ENCODE data around the gene PADI4.

The PADI4 gene

GRCh38 chr1:17351598-17352324 is 43.8 kb downstream of the PADI4 start:
- no peak for DNase-seq

GRCh38 chr1:17352419-17352909 is 44.5 kb downstream of the PADI4 start:
- no peak for DNase-seq

GRCh38 chr1:17355898-17356297 is 47.9 kb downstream of the PADI4 start:
- DNase-seq, result no peak

- DNase-seq, result no peak
These were observed 48.5 kb downstream of the PADI4 start for GRCh38 chr1:17356387-17357026.

GRCh38 chr1:17358557-17358956 is 50.6 kb downstream of the PADI4 start:
- DNase-seq, result no peak

- DNase-seq, result no peak
These were observed 51.0 kb downstream of the PADI4 start for GRCh38 chr1:17359031-17359430.

GRCh38 chr1:17359808-17360207 is 51.8 kb downstream of the PADI4 start:
- no peak for DNase-seq

- DNase-seq, result no peak
These were observed 52.4 kb downstream of the PADI4 start for GRCh38 chr1:17360272-17360956.

GRCh38 chr1:17361687-17362086 is 53.7 kb downstream of the PADI4 start:
- DNase-seq, result no peak

- no peak for DNase-seq
These were observed 55.4 kb downstream of the PADI4 start for GRCh38 chr1:17363351-17363750.

- no peak for DNase-seq
These were observed 55.8 kb downstream of the PADI4 start for GRCh38 chr1:17363771-17364170.

GRCh38 chr1:17365293-17365692 is 57.3 kb downstream of the PADI4 start:
- DNase-seq, result no peak

- no peak for DNase-seq
These were observed 61.5 kb downstream of the PADI4 start for GRCh38 chr1:17369466-17369865.

GRCh38 chr1:17370618-17371017 is 62.6 kb downstream of the PADI4 start:
- DNase-seq, result no peak

GRCh38 chr1:17371896-17372295 is 63.9 kb downstream of the PADI4 start, which contains the start of gene PADI6:
TSS of gene PADI6 (plus strand) at chr1:17372196. CDS start at chr1:17372246, 50 bp downstream.
- DNase-seq, result no peak

GRCh38 chr1:17372955-17373354 is 65.0 kb downstream of the PADI4 start:
- no peak for DNase-seq

GRCh38 chr1:17375651-17376050 is 67.7 kb downstream of the PADI4 start:
- no peak for DNase-seq

GRCh38 chr1:17377325-17377953 is 69.4 kb downstream of the PADI4 start:
- DNase-seq, result no peak

GRCh38 chr1:17381161-17381560 is 73.2 kb downstream of the PADI4 start:
- DNase-seq, result no peak

- DNase-seq, result no peak
These were observed 84.3 kb downstream of the PADI4 start for GRCh38 chr1:17392199-17392740.

- DNase-seq, result no peak
These were observed 85.2 kb downstream of the PADI4 start for GRCh38 chr1:17393230-17393629.

- DNase-seq, result no peak
These were observed 90.1 kb downstream of the PADI4 start for GRCh38 chr1:17397910-17398695.

Data from activated naive CD4-positive, alpha-beta T cell treated with Interleukin-2 at 50 U/mL for 16 hours (primary cell).